ENCODE data around the gene MYOM1.

MYOM1 gene

DNA sequence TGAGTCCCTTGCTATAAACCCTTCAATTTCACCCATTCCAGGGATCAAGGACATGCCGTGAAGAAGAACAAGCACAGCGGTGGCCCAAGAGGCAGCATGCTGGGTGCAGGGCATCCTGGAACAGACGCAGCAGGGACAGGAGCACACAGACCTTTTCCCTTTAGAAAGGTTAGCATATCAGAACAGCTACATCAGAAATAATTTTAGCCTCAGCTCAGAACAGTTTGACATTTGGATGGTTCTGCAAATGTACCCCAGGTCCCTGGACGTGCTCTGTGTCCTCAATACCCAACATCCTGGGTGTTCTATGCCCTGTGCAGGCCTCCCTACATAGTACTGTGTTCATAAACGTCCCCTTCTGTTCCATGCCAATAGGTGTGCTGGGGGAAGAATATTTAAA lies 80.4 kb downstream of the MYOM1 start:
- Histone ChIP-seq H3K4me1 (ENCODE audit: insufficient read depth, low read length) (no peaks in the 10 kb centered on the region), H3K9me3 (ENCODE audit: low read length) (no peaks in the 10 kb centered on the region), H3K9ac (ENCODE audit: low read length) (no peak overlapping the region), H3K36me3 (ENCODE audit: insufficient read depth, low read length) (peaks cover 13% of the 10 kb centered on the region), H3K27ac (ENCODE audit: low read depth, low read length) (no peak overlapping the region), H3K4me3 (ENCODE audit: low read depth in 1 of 2, low read length in 2 of 2) (no peak overlapping the region), H3K27me3 (ENCODE audit: control insufficient read depth in 1 of 2, insufficient read depth in 2 of 2, low read length in 2 of 2) (no peaks in the 10 kb centered on the region)

DNA sequence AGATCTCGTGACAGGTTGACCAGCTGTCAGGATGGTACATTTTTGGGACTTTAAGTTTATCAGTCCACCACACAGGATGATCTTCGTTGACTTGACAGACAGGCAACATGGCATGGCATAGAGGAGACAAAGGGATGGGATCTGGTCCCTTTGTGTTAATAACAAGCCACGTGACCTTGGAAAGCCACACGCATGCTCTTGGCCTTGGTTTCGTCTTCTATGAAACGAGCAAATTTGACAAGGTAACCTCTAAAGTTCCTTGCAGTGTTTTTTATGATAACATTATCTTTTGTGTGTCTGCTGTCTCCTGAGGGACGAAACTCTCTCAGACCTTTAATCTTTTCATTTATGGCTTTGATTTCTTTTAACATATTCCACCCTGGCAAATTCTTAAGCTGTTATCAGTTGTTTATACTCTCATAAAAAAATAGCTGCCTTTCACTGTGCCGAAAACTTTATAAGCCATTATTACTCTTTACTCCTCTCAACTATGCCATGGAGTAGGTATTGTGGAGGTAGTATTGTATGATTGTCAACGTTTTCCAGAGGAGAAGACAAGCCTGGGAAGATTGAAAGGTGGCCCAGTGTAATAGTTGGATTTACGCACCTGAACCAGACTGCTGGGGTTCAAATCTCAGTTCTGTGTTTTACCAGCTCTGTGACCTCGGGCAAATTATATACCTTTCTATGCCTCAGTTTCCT lies 81.3 kb downstream of the MYOM1 start:
- H3K27me3 ChIP-seq (ENCODE audit: control insufficient read depth in 1 of 2, insufficient read depth in 2 of 2, low read length in 2 of 2) = no peaks in the 10 kb centered on the region
- H3K36me3 ChIP-seq (ENCODE audit: insufficient read depth, low read length) = peaks cover 13% of the 10 kb centered on the region
- no peaks in the 10 kb centered on the region for H3K9me3 ChIP-seq (ENCODE audit: low read length)
- no peak overlapping the region for H3K27ac ChIP-seq (ENCODE audit: low read depth, low read length)
- no peaks in the 10 kb centered on the region for H3K4me1 ChIP-seq (ENCODE audit: insufficient read depth, low read length)
- no peak overlapping the region for H3K4me3 ChIP-seq (ENCODE audit: low read depth in 1 of 2, low read length in 2 of 2)
- no peak overlapping the region for H3K9ac ChIP-seq (ENCODE audit: low read length)

DNA sequence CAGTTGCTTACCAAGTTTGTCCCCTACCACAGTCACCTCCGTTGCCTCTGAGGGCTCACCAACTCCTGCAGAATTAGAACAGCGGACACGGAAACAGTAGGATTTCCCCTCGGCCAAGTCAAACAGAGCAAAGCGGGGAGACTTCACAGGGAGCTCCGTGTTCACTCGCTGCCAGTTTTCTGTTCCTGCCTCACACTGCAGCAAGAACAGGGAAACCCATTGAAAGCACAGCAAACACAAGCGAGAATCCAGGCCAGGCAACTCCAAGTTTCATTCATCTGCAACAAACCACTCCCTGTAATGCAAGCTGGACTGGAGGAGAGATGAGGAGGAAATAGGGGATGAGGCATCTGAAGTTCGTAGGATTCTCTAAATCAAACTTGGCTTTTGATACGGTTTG lies 84.2 kb downstream of the MYOM1 start:
- Histone ChIP-seq H3K27me3 (ENCODE audit: control insufficient read depth in 1 of 2, insufficient read depth in 2 of 2, low read length in 2 of 2) (no peaks in the 10 kb centered on the region), H3K9me3 (ENCODE audit: low read length) (no peaks in the 10 kb centered on the region), H3K36me3 (ENCODE audit: insufficient read depth, low read length) (peaks cover 13% of the 10 kb centered on the region), H3K4me3 (ENCODE audit: low read depth in 1 of 2, low read length in 2 of 2) (no peak overlapping the region), H3K9ac (ENCODE audit: low read length) (no peak overlapping the region), H3K27ac (ENCODE audit: low read depth, low read length) (no peak overlapping the region), H3K4me1 (ENCODE audit: insufficient read depth, low read length) (no peaks in the 10 kb centered on the region)

DNA sequence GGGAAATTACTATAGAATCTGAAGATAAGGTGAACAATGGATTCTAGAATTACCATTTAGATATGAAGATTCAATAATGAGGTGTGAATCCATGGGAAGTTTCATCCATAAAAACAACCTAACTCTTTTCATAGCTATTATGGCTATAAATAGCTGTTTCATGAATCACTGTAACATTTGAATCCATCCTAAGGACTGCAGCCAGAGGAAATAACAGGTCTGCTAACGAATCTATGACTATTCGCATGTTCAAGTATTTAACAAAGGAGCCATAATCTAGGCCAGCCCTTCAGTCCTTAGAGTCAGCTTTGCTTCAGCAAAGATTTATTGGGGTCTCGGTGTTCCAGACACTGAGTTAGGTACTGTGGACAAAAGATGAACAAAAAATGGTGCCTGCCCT lies 87.1 kb downstream of the MYOM1 start:
- Histone ChIP-seq H3K9me3 (ENCODE audit: low read length) (no peaks in the 10 kb centered on the region), H3K27me3 (ENCODE audit: control insufficient read depth in 1 of 2, insufficient read depth in 2 of 2, low read length in 2 of 2) (no peaks in the 10 kb centered on the region), H3K27ac (ENCODE audit: low read depth, low read length) (no peak overlapping the region), H3K4me3 (ENCODE audit: low read depth in 1 of 2, low read length in 2 of 2) (peak overlapping the region in 1 of 2 donors; percentile 2), H3K36me3 (ENCODE audit: insufficient read depth, low read length) (peaks cover 5% of the 10 kb centered on the region), H3K9ac (ENCODE audit: low read length) (no peak overlapping the region), H3K4me1 (ENCODE audit: insufficient read depth, low read length) (no peaks in the 10 kb centered on the region)

DNA sequence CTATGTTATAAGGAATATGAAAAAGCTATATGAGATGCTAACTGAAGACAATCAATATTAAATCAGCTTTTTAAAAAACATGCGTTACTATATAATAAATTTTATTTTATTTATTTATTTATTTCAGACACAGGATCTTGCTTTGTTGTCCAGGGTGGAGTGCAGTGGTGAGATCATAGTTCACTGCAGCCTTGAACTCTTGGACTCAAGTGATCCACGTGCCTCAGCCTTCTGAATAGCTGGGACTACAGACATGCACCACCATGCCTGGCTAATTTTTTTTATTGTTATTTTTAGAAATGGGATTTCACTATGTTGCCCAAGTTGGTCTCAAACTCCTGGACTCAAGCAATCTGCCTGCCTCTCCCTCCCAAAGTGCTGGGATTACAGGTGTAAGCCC lies 89.4 kb downstream of the MYOM1 start:
- H3K27me3 ChIP-seq (ENCODE audit: control insufficient read depth in 1 of 2, insufficient read depth in 2 of 2, low read length in 2 of 2) = no peaks in the 10 kb centered on the region
- no peak overlapping the region for H3K4me3 ChIP-seq (ENCODE audit: low read depth in 1 of 2, low read length in 2 of 2)
- no peak overlapping the region for H3K9ac ChIP-seq (ENCODE audit: low read length)
- H3K27ac ChIP-seq (ENCODE audit: low read depth, low read length) = no peak overlapping the region
- H3K9me3 ChIP-seq (ENCODE audit: low read length) = no peaks in the 10 kb centered on the region
- H3K4me1 ChIP-seq (ENCODE audit: insufficient read depth, low read length) = no peaks in the 10 kb centered on the region
- H3K36me3 ChIP-seq (ENCODE audit: insufficient read depth, low read length) = peaks cover 17% of the 10 kb centered on the region

DNA sequence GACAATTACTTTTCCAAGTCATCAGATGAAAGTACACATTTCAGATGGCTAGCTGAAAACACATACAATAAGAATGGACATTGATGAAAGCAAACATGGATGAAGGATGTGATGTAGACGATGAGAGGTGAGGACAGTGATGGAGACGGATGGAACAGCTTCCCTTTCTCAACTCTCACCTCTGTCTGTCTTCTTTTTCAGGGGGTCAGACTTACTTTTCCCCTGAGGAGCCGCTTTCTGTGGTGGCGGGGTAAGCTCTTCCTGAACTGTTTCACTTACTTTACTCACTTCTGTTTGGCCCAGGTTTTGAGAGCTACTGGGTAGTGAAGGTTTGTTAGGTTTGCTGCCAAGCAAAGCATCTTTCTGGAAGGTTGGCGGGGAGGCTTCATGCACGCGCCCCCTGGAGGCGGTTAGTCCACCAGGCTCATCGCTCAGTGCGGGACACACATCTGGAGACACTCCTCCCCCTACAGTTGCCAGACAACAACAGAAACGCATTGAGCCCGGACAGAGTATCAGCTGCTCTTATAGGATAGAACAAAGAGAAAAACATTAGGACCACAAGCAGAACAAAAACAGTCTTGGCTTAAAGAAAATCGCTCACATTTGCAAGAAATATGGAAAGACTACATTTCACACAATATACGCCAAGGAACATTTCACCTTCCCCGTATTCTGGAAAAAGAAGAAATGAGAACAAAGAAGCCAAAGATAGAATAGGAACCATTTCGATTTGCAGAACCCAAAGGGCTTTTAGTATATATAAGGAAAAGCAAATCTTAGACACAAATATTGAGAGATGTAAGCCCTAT lies 90.5 kb downstream of the MYOM1 start:
- Histone ChIP-seq H3K4me3 (ENCODE audit: low read depth in 1 of 2, low read length in 2 of 2) (no peak overlapping the region), H3K9ac (ENCODE audit: low read length) (no peak overlapping the region), H3K27me3 (ENCODE audit: control insufficient read depth in 1 of 2, insufficient read depth in 2 of 2, low read length in 2 of 2) (no peaks in the 10 kb centered on the region), H3K9me3 (ENCODE audit: low read length) (no peaks in the 10 kb centered on the region), H3K4me1 (ENCODE audit: insufficient read depth, low read length) (no peaks in the 10 kb centered on the region), H3K36me3 (ENCODE audit: insufficient read depth, low read length) (peaks cover 17% of the 10 kb centered on the region), H3K27ac (ENCODE audit: low read depth, low read length) (no peak overlapping the region)

DNA sequence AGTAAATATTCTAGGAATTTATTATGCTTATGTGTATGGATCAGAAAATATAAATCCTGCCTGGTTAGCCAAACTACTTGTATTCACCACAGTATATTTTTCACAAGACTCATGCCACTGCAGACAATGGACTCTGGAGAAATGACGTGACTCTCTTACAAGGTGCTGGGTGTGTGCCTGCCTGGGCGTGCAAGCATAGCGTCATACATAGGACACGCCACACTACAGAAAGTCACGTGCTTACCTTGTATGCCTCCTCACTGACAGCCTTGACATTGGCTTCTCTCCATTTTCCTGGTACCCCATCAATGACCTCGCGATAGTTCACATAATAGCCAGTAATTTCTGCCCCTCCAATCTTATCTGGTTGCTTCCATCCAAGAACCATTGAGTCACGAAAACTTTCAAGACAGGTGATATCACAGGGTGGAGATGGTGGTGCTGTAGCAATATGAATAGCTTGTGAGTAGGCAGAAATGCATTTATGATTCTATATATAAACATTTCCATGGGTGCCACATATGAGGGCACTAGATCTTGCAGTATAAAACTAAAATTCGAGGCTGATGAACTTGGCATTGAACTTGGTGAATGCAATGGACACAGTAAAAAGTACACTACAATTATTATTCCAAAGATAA lies 93.2 kb downstream of the MYOM1 start:
- Histone ChIP-seq H3K27ac (ENCODE audit: low read depth, low read length) (no peak overlapping the region), H3K36me3 (ENCODE audit: insufficient read depth, low read length) (peaks cover 17% of the 10 kb centered on the region), H3K27me3 (ENCODE audit: control insufficient read depth in 1 of 2, insufficient read depth in 2 of 2, low read length in 2 of 2) (no peaks in the 10 kb centered on the region), H3K4me3 (ENCODE audit: low read depth in 1 of 2, low read length in 2 of 2) (no peak overlapping the region), H3K9me3 (ENCODE audit: low read length) (no peaks in the 10 kb centered on the region), H3K9ac (ENCODE audit: low read length) (no peak overlapping the region), H3K4me1 (ENCODE audit: insufficient read depth, low read length) (no peaks in the 10 kb centered on the region)

DNA sequence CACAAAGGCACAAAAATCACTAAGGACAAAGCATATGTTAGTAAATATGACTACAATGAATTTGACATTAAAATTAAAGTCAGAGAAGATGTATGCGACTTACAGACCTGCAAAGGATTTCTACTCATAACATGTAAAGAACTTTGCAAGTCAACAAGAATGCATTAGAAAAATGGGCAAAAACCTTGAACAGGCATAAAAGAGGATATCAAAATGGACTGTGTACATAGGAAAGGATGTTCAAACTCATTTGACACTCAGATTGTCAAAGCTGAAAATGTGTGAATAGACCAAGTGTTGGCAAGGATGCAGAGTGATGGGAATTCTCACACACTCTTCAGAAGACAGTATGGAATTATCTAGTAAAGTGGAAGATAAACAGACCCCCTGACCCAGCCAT lies 94.9 kb downstream of the MYOM1 start:
- H3K36me3 ChIP-seq (ENCODE audit: insufficient read depth, low read length) = peaks cover 17% of the 10 kb centered on the region
- H3K4me3 ChIP-seq (ENCODE audit: low read depth in 1 of 2, low read length in 2 of 2) = no peak overlapping the region
- no peaks in the 10 kb centered on the region for H3K27me3 ChIP-seq (ENCODE audit: control insufficient read depth in 1 of 2, insufficient read depth in 2 of 2, low read length in 2 of 2)
- H3K4me1 ChIP-seq (ENCODE audit: insufficient read depth, low read length) = no peaks in the 10 kb centered on the region
- no peak overlapping the region for H3K9ac ChIP-seq (ENCODE audit: low read length)
- H3K9me3 ChIP-seq (ENCODE audit: low read length) = no peaks in the 10 kb centered on the region
- H3K27ac ChIP-seq (ENCODE audit: low read depth, low read length) = no peak overlapping the region

DNA sequence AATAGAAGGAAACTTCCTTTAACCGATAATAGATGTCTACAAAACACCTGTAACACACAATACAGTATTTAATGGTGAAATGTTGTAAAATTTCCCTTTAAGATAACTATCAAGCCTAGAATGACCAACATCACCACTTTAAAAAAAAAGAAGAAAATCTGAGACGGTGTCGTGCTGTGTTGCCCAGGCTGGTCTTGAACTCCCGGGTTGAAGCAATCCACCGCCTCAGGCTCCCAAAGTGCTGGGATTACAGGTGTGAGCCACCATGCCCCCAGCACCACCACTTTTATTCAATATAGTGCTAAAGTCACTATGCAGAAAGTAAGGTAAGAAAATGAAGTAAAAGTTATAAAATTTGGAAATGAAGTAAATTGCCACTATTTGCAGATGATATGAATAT lies 96.9 kb downstream of the MYOM1 start:
- H3K9ac ChIP-seq (ENCODE audit: low read length) = no peak overlapping the region
- H3K27me3 ChIP-seq (ENCODE audit: control insufficient read depth in 1 of 2, insufficient read depth in 2 of 2, low read length in 2 of 2) = no peaks in the 10 kb centered on the region
- H3K27ac ChIP-seq (ENCODE audit: low read depth, low read length) = no peak overlapping the region
- H3K9me3 ChIP-seq (ENCODE audit: low read length) = no peaks in the 10 kb centered on the region
- peaks cover 12% of the 10 kb centered on the region for H3K36me3 ChIP-seq (ENCODE audit: insufficient read depth, low read length)
- H3K4me1 ChIP-seq (ENCODE audit: insufficient read depth, low read length) = no peaks in the 10 kb centered on the region
- no peak overlapping the region for H3K4me3 ChIP-seq (ENCODE audit: low read depth in 1 of 2, low read length in 2 of 2)

DNA sequence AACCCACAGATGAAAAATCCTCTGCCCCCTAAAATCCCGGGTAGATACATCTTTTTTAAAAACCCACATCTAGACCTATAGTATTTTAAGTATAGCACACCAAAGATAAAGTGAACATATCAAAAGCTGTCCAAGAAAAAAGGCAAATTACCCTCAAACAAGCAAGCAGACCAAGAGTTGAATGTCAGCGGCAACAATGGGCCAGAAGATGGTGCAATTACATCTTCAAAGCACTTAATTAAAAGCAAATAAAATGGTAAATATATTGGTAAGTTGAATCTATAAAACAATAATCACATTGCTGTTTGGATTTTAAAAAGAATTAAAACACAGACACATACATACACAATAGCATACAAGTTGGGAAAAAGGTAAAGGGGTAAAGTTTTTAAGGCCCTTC lies 98.5 kb downstream of the MYOM1 start:
- Histone ChIP-seq H3K9me3 (ENCODE audit: low read length) (no peaks in the 10 kb centered on the region), H3K27ac (ENCODE audit: low read depth, low read length) (no peak overlapping the region), H3K36me3 (ENCODE audit: insufficient read depth, low read length) (peaks cover 7% of the 10 kb centered on the region), H3K9ac (ENCODE audit: low read length) (no peak overlapping the region), H3K4me1 (ENCODE audit: insufficient read depth, low read length) (no peaks in the 10 kb centered on the region), H3K27me3 (ENCODE audit: control insufficient read depth in 1 of 2, insufficient read depth in 2 of 2, low read length in 2 of 2) (no peaks in the 10 kb centered on the region), H3K4me3 (ENCODE audit: low read depth in 1 of 2, low read length in 2 of 2) (no peak overlapping the region)

DNA sequence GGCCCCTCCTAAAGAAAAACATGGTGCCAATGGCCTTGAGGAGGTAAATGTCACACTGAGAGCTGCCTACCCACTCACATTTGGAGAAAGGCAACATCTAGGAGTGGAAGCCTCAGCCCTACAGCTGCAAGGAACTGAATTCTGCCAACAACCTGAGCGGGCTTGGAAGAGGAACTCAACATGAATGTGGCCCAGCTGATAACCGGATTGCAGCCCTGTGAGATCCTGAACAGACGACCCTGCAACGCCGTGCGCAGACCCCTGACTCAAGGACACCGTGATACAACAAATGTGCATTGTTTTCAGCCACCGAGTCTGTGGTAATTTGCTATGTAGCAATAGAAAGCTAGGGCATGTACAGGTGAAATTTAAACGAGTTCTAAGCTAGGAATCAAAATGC lies 99.4 kb downstream of the MYOM1 start:
- no peaks in the 10 kb centered on the region for H3K9me3 ChIP-seq (ENCODE audit: low read length)
- H3K4me1 ChIP-seq (ENCODE audit: insufficient read depth, low read length) = no peaks in the 10 kb centered on the region
- H3K9ac ChIP-seq (ENCODE audit: low read length) = no peak overlapping the region
- no peak overlapping the region for H3K27ac ChIP-seq (ENCODE audit: low read depth, low read length)
- no peaks in the 10 kb centered on the region for H3K27me3 ChIP-seq (ENCODE audit: control insufficient read depth in 1 of 2, insufficient read depth in 2 of 2, low read length in 2 of 2)
- no peaks in the 10 kb centered on the region for H3K36me3 ChIP-seq (ENCODE audit: insufficient read depth, low read length)
- no peak overlapping the region for H3K4me3 ChIP-seq (ENCODE audit: low read depth in 1 of 2, low read length in 2 of 2)

Data from muscle layer of colon (tissue), 2 donors.